Naive B cell (primary cell): Measurements from ENCODE around the gene C1QTNF12. TPM values are rescaled to one million over a fixed set of nuclear protein-coding genes. Genes with fewer than 3 reads are reported as not detected.
A peak's percentile ranks its signal among the peaks of the same experiment; 100 is the strongest.
"Not testable (repeated sequence)": the region's sequence is repeated elsewhere in the genome, so short reads cannot be mapped to it uniquely, and the experiment has no call there.

Experiments
- ATAC-seq, 2 donors: fragments of 150-1000 bp; cut with Tn5 transposase; 2 replicates each; pipeline ENCODE4 v1.10.0; 2021; ENCODE audit warnings: low read depth in 2 of 2, mild to moderate bottlenecking in 2 of 2, moderate library complexity in 2 of 2
- DNase-seq: peaks from one replicate; pipeline ENCODE4 v3.0.0; 2022
- H3K27ac Mint-ChIP-seq, 6 donors: one replicate each; pipeline ENCODE4 v1.8.0; 2020 to 2022; ENCODE audit warnings: mild to moderate bottlenecking in 6 of 6, mixed read lengths in 6 of 6, moderate library complexity in 5 of 6, inconsistent platforms in 2 of 6
- H3K27me3 Mint-ChIP-seq, 3 donors: one replicate each; pipeline ENCODE4 v1.8.0; 2021 to 2022; ENCODE audit warnings: mixed read lengths in 3 of 3, mild to moderate bottlenecking in 1 of 3
- H3K36me3 Mint-ChIP-seq, 2 donors: one replicate each; pipeline ENCODE4 v1.8.0; 2020 to 2022; ENCODE audit warnings: mixed read lengths in 2 of 2, inconsistent platforms in 1 of 2, mild to moderate bottlenecking in 1 of 2
- H3K4me1 Mint-ChIP-seq, 3 donors: one replicate each; pipeline ENCODE4 v1.8.0; 2020 to 2022; ENCODE audit warnings: mixed read lengths in 3 of 3, inconsistent platforms in 1 of 3, mild to moderate bottlenecking in 1 of 3, moderate library complexity in 1 of 3
- H3K4me3 Mint-ChIP-seq, 8 donors: one replicate each; pipeline ENCODE4 v1.8.0; 2020 to 2022; ENCODE audit warnings: mild to moderate bottlenecking in 8 of 8, mixed read lengths in 8 of 8, moderate library complexity in 8 of 8, inconsistent platforms in 2 of 8
- H3K9me3 Mint-ChIP-seq, 7 donors: one replicate each; pipeline ENCODE4 v1.8.0; 2020 to 2022; ENCODE audit warnings: mixed read lengths in 7 of 7, mild to moderate bottlenecking in 5 of 7, inconsistent platforms in 2 of 7, moderate library complexity in 1 of 7
- polyA plus RNA-seq, 6 donors: library from polyadenylated mRNA; unstranded; fragments of 300-500 nt; fragmentation: Illumina TruSeq; gene quantifications; one replicate each; pipeline ENCODE4 v1.2.3, GENCODE V29; 2021; ENCODE audit warnings: low read depth in 6 of 6

Gene C1QTNF12
- polyA plus RNA-seq, 6 donors from 2014 or later = not detected

DNA sequence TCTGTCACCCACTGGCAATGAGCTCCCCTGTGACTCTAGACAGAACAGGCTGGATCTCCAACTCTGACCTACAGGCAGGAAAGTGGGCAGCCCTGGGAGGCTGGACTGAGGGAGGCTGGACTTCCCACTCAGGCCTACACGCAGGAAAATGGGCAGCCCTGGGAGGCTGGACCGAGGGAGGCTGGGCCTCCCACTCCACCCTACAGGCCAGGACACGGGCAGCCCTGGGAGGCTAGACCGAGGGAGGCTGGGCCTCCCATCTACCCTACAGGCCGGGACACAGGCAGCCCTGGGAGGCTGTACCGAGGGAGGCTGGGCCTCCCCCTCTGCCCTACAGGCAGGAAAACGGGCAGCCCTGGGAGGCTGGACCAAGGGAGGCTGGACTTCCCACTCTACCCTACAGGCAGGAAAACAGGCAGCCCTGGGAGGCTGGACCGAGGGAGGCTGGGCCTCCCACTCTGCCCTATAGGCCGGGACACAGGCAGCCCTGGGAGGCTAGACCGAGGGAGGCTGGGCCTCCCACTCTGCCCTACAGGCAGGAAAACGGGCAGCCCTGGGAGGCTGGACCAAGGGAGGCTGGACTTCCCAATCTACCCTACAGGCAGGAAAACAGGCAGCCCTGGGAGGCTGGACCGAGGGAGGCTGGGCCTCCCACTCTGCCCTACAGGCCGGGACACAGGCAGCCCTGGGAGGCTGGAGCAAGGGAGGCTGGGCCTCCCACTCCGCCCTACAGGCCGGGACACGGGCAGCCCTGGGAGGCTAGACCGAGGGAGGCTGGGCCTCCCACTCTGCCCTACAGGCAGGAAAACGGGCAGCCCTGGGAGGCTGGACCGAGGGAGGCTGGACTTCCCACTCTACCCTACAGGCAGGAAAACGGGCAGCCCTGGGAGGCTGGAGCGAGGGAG, 1.7 kb upstream of the C1QTNF12 start:
- H3K4me3 Mint-ChIP-seq, ATAC-seq: not testable (repeated sequence)

DNA sequence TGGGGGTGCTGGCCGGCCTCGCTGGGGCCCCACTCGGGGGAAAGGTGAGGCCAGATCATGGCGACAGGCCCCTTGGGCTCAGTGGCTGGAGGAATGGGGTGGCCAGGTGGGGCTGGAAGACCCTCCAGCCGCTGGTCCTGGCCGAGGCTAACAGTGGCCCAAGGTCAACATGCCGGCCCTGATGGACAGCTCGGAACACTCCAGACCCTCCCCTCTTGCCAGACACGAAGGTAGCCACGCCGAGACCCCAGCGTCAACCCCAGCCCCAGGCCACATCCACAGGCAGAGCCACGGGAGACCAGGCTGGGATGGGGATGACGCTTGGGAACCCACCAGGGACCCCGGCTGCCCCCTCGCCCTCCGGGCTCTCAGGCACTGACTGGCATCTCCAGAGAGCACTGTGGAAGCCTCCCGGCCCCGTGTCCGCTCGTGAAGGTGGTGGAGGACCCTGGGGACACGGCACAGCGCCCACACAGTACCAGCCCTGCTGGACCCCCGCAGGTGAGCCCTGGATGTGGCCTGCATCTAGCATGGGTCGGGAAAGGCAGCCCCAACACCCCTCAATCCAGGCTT, 905 bp upstream of the C1QTNF12 start:
- H3K9me3 Mint-ChIP-seq = no peaks in the 10 kb centered on the region
- peak overlapping the region in 3 of 6 donors; percentile 36 to 80 (median 72) for H3K27ac Mint-ChIP-seq
- no peak for DNase-seq
- H3K27me3 Mint-ChIP-seq = peaks cover 0 to 4% (median 0%) of the 10 kb centered on the region in 3 donors
- H3K4me1 Mint-ChIP-seq = peaks cover 4 to 18% (median 16%) of the 10 kb centered on the region in 3 donors
- ATAC-seq = no peak
- no peak overlapping the region for H3K4me3 Mint-ChIP-seq
- H3K36me3 Mint-ChIP-seq = no peaks in the 10 kb centered on the region

More for the DNA sequence above, 1.7 kb upstream of the C1QTNF12 start:
- Mint-ChIP-seq H3K4me1 (peaks cover 7 to 18% (median 16%) of the 10 kb centered on the region in 3 donors), H3K27ac (peak overlapping the region in 3 of 6 donors; percentile 24 to 87 (median 72))
- not testable (repeated sequence) for H3K27me3 Mint-ChIP-seq, DNase-seq, H3K9me3 Mint-ChIP-seq, H3K36me3 Mint-ChIP-seq

GRCh38 chr1:1245817-1246576, 525 bp downstream of the C1QTNF12 start:
- Mint-ChIP-seq H3K9me3 (no peaks in the 10 kb centered on the region), H3K27ac (no peak overlapping the region), H3K4me1 (peaks cover 2 to 14% (median 13%) of the 10 kb centered on the region in 3 donors), H3K27me3 (peaks cover 0 to 4% (median under 1%) of the 10 kb centered on the region in 3 donors), H3K36me3 (no peaks in the 10 kb centered on the region), H3K4me3 (peak overlapping the region in 2 of 8 donors; percentile 42 to 47)
- no peak for DNase-seq
- ATAC-seq = no peak

- Mint-ChIP-seq H3K4me1 (peaks cover 0 to 8% (median 6%) of the 10 kb centered on the region in 3 donors), H3K27ac (no peak overlapping the region), H3K27me3 (peaks cover 0 to 9% (median 7%) of the 10 kb centered on the region in 3 donors), H3K36me3 (no peaks in the 10 kb centered on the region), H3K9me3 (no peaks in the 10 kb centered on the region), H3K4me3 (no peak overlapping the region)
- DNase-seq = no peak
- no peak for ATAC-seq
Observed at GRCh38 chr1:1245178-1245816, 1.2 kb downstream of the C1QTNF12 start.

GRCh38 chr1:1244192-1244811, 2.2 kb downstream of the C1QTNF12 start:
- DNase-seq (no peak), ATAC-seq (no peak)
- Mint-ChIP-seq H3K4me1 (no peaks in the 10 kb centered on the region), H3K27me3 (peaks cover 0 to 13% (median 10%) of the 10 kb centered on the region in 3 donors), H3K36me3 (no peaks in the 10 kb centered on the region), H3K4me3 (no peak overlapping the region), H3K27ac (no peak overlapping the region), H3K9me3 (no peaks in the 10 kb centered on the region)

DNA sequence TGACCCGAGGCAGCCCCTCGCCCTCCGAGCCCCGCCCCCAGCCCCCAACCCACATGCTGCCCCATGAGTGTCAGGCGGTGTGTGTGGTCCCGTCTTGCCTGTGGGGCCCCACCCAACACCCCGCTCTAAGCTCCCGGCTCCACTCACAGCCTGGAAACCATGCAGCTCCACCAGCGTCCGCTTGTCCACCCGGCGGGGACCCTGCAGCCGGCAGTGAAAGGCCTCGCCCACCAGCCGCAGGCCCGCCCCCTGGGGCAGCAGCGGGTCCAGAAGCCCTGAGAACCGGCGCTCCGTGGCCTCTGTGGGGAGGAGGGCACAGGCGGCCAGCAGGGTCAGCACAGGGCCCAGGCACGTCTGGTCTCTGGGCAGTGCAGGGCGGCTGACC, 2.7 kb downstream of the C1QTNF12 start:
- Mint-ChIP-seq H3K9me3 (no peaks in the 10 kb centered on the region), H3K27me3 (peaks cover 0 to 16% (median 10%) of the 10 kb centered on the region in 3 donors), H3K4me3 (no peak overlapping the region), H3K4me1 (no peaks in the 10 kb centered on the region), H3K36me3 (no peaks in the 10 kb centered on the region), H3K27ac (no peak overlapping the region)
- no peak for ATAC-seq
- no peak for DNase-seq

GRCh38 chr1:1243266-1243660, 3.3 kb downstream of the C1QTNF12 start:
- H3K4me1 Mint-ChIP-seq = peaks cover 0 to 2% (median 0%) of the 10 kb centered on the region in 3 donors
- H3K36me3 Mint-ChIP-seq = no peaks in the 10 kb centered on the region
- no peak for DNase-seq
- peaks cover 0 to 17% (median 10%) of the 10 kb centered on the region in 3 donors for H3K27me3 Mint-ChIP-seq
- H3K9me3 Mint-ChIP-seq = no peaks in the 10 kb centered on the region
- no peak overlapping the region for H3K4me3 Mint-ChIP-seq
- no peak for ATAC-seq
- no peak overlapping the region for H3K27ac Mint-ChIP-seq

- no peak for DNase-seq
- Mint-ChIP-seq H3K27me3 (peaks cover 0 to 17% (median 10%) of the 10 kb centered on the region in 3 donors), H3K4me1 (peaks cover 0 to 8% (median 0%) of the 10 kb centered on the region in 3 donors), H3K27ac (no peak overlapping the region), H3K36me3 (no peaks in the 10 kb centered on the region), H3K9me3 (no peaks in the 10 kb centered on the region), H3K4me3 (no peak overlapping the region)
- no peak for ATAC-seq
Observed at GRCh38 chr1:1242461-1243265, 3.9 kb downstream of the C1QTNF12 start.

- Mint-ChIP-seq H3K9me3 (no peaks in the 10 kb centered on the region), H3K27me3 (peaks cover 0 to 17% (median 10%) of the 10 kb centered on the region in 3 donors), H3K4me3 (no peak overlapping the region), H3K27ac (no peak overlapping the region), H3K4me1 (peaks cover 0 to 10% (median 0%) of the 10 kb centered on the region in 3 donors), H3K36me3 (no peaks in the 10 kb centered on the region)
- ATAC-seq = no peak
- no peak for DNase-seq
Observed at GRCh38 chr1:1241588-1242219, 4.8 kb downstream of the C1QTNF12 start.

DNA sequence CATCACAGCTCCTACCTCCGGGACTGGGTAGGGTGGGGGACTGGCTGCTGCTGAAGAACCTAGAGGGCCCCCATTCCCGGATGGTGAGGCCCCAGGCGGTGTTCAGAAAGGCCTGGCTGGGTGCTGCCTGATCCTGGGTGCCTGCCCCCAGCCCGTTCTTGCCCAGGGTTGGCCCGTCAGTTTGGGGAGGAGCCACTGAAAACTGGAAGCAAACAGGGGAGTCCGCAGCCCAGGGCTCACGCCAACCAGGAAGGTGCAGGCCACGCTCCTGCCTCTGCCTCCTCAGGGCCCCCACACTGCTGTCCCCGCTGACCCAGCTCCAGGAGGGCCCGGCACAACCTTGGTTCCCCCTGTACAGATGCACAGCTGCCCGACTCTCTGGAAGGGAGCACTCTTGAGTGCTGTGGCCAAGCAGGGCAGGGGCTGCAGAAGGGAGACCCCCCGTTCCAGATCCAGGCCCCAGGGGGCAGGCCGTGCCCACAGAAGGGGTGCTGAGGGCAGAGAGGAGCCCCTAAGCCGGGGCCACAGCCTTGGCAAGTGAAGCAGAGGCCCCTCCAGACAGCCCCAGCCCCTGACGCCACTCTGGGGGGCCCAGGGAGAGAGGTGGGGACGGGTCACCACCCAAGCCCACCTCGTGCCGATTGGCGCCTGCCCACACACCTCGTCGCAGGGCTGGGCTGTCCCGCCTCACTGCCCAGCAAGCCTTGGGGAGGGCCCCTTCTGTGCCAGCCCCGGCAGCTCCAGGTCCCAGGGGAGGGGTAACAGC, 5.5 kb downstream of the C1QTNF12 start:
- H3K36me3 Mint-ChIP-seq = no peaks in the 10 kb centered on the region
- no peaks in the 10 kb centered on the region for H3K9me3 Mint-ChIP-seq
- peaks cover 0 to 17% (median 10%) of the 10 kb centered on the region in 3 donors for H3K27me3 Mint-ChIP-seq
- no peak overlapping the region for H3K4me3 Mint-ChIP-seq
- ATAC-seq (no peak), DNase-seq (no peak)
- H3K27ac Mint-ChIP-seq = no peak overlapping the region
- peaks cover 0 to 10% (median 0%) of the 10 kb centered on the region in 3 donors for H3K4me1 Mint-ChIP-seq

DNA sequence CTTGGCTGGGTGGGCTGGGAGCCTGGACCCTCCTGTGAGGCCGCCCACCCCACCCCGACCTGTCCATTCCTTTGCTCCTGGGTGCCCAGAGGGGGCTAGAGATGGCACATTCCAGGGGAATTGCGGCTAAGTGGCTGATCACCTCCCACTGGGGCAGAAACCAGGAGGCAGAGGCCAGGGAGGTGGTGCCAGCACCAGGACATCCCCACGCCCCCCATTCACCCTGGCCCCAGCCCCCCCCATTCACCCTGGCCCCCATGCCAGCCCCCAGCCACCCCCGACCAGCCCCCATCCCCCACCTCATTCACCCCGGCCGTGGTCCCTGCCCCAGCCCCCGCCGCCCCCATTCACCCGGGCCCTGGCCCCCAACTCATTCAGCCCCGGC, 6.2 kb downstream of the C1QTNF12 start:
- DNase-seq (no peak), ATAC-seq (no peak)
- H3K4me1 Mint-ChIP-seq = peaks cover 0 to 10% (median 0%) of the 10 kb centered on the region in 3 donors
- no peaks in the 10 kb centered on the region for H3K9me3 Mint-ChIP-seq
- H3K27me3 Mint-ChIP-seq = peaks cover 0 to 13% (median 10%) of the 10 kb centered on the region in 3 donors
- H3K4me3 Mint-ChIP-seq = no peak overlapping the region
- H3K36me3 Mint-ChIP-seq = no peaks in the 10 kb centered on the region
- H3K27ac Mint-ChIP-seq = no peak overlapping the region
